Measurements from ENCODE around the gene LYST. TPM values are rescaled to one million over a fixed set of nuclear protein-coding genes. Genes with fewer than 3 reads are reported as not detected.
"Not testable (repeated sequence)": the region's sequence is repeated elsewhere in the genome, so short reads cannot be mapped to it uniquely, and the experiment has no call there.

The LYST gene
- total RNA-seq, 1 experiment from 2014 or later: 7.0 TPM

DNA sequence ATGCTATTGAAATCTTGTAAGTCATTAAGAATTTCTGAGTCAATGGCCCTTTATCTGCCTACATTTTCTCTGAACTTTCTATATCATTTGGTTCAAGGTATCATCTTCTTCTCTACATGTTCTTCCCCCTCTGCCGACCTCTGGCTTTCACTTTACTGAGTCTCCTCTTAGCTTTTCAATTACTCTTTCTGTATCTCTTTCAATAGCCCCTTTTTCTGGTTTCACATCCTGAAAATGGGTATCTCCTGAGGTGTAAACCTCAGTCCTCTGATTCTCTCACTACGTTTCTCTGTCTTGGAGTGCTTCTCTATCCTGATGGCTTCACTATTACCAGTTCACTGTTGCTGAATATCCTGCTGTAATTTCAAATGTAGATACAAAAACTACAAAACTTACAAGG lies 98.9 kb downstream of the LYST start:
- H3K9me3 ChIP-seq: no peaks in the 10 kb centered on the region
- DNase-seq: no peak
- no peaks in the 10 kb centered on the region for H3K27me3 ChIP-seq
- H3K36me3 ChIP-seq: no peaks in the 10 kb centered on the region; the same call in 1 of the 2 replicates
- H3K4me3 ChIP-seq: no peak overlapping the region

- Histone ChIP-seq H3K4me3 (no peak overlapping the region), H3K36me3 (no peaks in the 10 kb centered on the region; the same call in 1 of the 2 replicates), H3K27me3 (no peaks in the 10 kb centered on the region), H3K9me3 (no peaks in the 10 kb centered on the region)
- no peak for DNase-seq
Observed at GRCh38 chr1:235766794-235767285, 99.9 kb downstream of the LYST start.

DNA sequence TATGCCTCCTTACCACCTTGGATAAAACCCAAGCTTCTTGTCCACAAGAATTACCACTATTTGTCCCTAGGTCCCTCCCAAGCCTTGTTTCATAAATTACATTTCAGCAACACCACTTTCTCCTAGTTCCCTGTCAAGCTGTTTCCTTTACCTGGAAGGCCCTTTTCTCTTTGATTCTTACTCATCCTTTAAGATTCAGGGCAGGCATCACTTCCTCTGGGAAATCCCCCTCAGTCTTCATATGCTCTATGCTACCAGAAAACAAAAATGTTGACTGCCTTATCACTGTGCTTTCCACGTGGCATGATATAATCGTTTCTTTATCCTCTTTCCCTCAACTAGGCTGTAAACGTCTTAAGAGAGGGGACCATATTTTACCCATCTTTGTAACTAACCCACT lies 102.7 kb downstream of the LYST start:
- DNase-seq: no peak
- Histone ChIP-seq H3K36me3 (no peaks in the 10 kb centered on the region; the same call in 1 of the 2 replicates), H3K4me3 (no peak overlapping the region), H3K9me3 (no peaks in the 10 kb centered on the region), H3K27me3 (no peaks in the 10 kb centered on the region)

DNA sequence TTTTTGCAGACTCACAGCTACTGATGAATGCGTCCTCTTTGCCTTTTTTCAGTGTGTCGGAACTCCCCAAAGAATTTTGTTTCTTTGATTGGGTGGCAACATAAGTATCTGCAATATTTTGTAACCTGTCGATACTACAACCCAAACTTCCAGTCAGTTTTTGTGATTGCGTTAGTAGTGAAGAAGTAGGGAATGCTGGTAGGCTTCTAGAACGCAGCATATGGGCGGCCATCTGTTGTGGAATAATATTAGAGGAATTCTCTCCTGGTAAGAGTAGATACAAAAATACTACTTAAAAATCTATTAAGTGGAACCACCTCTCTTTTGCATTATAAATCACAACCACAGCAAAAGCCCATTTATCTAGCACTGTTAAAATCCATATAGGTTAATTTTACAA lies 107.4 kb downstream of the LYST start:
- H3K4me3 ChIP-seq: no peak overlapping the region
- H3K9me3 ChIP-seq: no peaks in the 10 kb centered on the region
- H3K27me3 ChIP-seq: no peaks in the 10 kb centered on the region
- DNase-seq: no peak
- H3K36me3 ChIP-seq: peaks cover 2% of the 10 kb centered on the region; the same call in 1 of the 2 replicates

DNA sequence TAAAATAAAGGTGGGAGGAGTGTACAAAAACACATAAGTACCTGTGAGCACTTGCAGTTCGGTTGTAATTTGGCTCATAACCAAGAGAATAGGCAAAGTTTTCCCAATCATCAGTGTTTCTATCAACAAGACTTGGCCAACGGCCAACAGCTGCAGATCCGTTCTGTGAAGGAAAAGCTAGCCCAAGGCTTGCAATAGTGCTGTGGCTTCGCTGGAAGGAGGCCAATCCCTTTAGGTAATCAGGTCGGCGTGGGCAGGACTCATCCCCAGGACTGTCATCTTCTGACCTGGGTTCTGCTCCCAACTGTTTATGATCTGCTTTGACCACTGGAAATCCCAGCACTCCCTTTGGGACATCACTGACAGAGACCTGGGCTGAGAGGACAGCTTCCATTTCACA lies 107.8 kb downstream of the LYST start:
- no peaks in the 10 kb centered on the region for H3K9me3 ChIP-seq
- H3K27me3 ChIP-seq: no peaks in the 10 kb centered on the region
- peaks cover 2% of the 10 kb centered on the region; the same call in 1 of the 2 replicates for H3K36me3 ChIP-seq
- H3K4me3 ChIP-seq: no peak overlapping the region
- DNase-seq: no peak

DNA sequence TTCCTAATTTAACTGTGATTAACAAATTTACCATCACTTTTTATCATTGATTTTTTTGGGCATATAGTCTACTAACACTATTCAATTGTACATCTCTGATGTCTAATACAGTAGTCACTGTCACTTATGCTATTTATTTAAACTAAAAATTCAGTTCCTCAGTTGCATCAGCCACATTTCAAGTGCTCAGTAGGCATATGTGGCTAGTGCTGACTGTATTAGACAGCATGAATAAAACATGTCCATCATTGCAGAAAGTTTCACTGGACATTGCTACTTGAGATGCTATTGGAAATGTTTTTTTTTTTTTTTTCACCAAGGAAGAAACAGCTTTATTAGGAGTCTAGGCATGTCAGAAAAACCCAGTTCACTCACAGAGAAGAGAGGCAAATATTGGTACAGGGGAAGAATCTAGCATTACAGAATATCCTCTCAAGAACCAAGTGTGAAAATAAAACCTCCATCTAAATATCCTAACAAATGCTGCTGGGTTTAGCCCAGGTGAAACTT lies 109.1 kb downstream of the LYST start:
- no peaks in the 10 kb centered on the region for H3K9me3 ChIP-seq
- H3K27me3 ChIP-seq: no peaks in the 10 kb centered on the region
- H3K36me3 ChIP-seq: peaks cover 2% of the 10 kb centered on the region; the same call in 1 of the 2 replicates
- no peak for DNase-seq
- no peak overlapping the region for H3K4me3 ChIP-seq

GRCh38 chr1:235754186-235754585 lies 112.5 kb downstream of the LYST start:
- H3K27me3 ChIP-seq, H3K9me3 ChIP-seq, DNase-seq, H3K36me3 ChIP-seq, H3K4me3 ChIP-seq: not testable (repeated sequence)

GRCh38 chr1:235749755-235750300 lies 116.9 kb downstream of the LYST start:
- no peak for DNase-seq
- Histone ChIP-seq H3K36me3 (peaks cover 4% of the 10 kb centered on the region; the same call in 1 of the 2 replicates), H3K9me3 (no peaks in the 10 kb centered on the region), H3K4me3 (no peak overlapping the region), H3K27me3 (no peaks in the 10 kb centered on the region)

DNA sequence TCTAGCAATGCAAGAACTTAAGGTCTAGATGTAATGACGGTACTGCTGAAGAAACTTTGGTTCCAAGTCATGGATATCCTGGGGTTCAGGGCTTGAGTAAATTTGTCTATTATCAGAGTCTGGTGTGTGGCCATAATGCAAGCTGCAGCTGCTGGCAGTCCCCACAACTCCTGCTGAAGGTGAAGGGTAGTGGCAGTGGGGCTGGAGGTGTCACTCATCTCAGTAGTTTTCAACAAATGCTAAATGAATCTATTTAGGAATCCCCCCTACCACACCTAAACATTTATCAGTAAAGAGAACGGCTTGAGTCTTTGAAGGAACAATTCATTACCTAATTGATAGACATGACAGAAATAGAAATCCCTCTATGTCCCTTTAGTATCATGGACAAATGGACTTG lies 118.0 kb downstream of the LYST start:
- no peak overlapping the region for H3K4me3 ChIP-seq
- H3K27me3 ChIP-seq: no peaks in the 10 kb centered on the region
- no peaks in the 10 kb centered on the region for H3K9me3 ChIP-seq
- peaks cover 4% of the 10 kb centered on the region; the same call in 1 of the 2 replicates for H3K36me3 ChIP-seq
- no peak for DNase-seq

DNA sequence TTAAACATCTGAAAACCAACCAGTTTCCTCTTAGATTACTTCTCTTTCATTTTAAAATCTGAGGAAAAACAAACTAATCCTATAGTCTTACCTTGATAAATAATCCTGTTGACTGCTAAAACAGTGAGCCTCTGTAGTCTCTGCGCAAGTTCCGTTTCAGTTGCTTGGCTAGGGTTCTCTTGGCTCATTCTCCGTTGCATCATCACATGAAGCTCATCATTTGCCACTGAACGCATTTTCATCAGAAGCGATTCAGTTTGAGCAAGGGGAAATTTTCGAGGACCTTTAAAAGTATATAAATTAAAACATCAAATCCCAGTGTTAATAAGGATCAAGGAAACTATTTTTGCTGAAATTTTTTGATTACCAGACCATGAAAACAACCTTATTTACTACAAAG lies 120.5 kb downstream of the LYST start:
- Histone ChIP-seq H3K4me3 (no peak overlapping the region), H3K9me3 (no peaks in the 10 kb centered on the region), H3K27me3 (no peaks in the 10 kb centered on the region), H3K36me3 (peaks cover 7% of the 10 kb centered on the region; the same call in 1 of the 2 replicates)
- no peak for DNase-seq

GRCh38 chr1:235745503-235746136 lies 121.1 kb downstream of the LYST start:
- H3K9me3 ChIP-seq: no peaks in the 10 kb centered on the region
- H3K4me3 ChIP-seq: no peak overlapping the region
- H3K36me3 ChIP-seq: peaks cover 8% of the 10 kb centered on the region
- no peaks in the 10 kb centered on the region for H3K27me3 ChIP-seq
- peak; percentile 20 for DNase-seq

DNA sequence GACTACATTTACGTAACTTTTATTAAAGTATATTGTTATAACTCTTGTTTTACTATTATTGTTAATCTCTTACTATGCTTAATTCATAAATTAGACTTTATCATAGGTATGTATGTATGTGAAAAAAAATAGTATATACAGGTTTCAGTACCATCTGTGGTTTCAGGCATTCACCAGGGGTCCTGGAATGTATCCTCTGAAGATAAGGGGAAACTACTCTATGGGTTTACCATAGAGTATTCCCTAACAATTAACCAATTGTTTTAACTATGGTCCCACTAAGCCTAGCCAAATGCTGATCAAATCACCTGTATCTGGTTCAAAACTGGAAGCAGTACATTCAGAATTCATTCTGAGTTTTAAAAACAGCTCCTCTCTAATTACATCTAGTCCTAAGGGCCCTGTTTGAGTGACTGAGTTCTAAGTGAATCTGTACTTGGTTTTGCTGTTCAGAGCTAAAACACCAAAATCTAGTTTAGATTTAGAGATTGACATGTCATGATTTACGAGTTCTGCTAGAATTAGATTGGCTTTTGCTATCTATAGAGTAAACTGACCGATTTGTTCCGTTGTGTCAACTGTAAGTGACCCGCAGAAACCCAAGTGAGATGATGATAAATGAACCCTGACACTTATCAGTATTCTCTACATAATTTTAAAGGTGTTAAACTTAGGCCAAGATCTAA lies 123.6 kb downstream of the LYST start:
- peaks cover 16% of the 10 kb centered on the region for H3K36me3 ChIP-seq
- H3K9me3 ChIP-seq: no peaks in the 10 kb centered on the region
- no peak overlapping the region for H3K4me3 ChIP-seq
- no peaks in the 10 kb centered on the region for H3K27me3 ChIP-seq
- no peak for DNase-seq

- no peak for DNase-seq
- H3K27me3 ChIP-seq: no peaks in the 10 kb centered on the region
- peaks cover 16% of the 10 kb centered on the region for H3K36me3 ChIP-seq
- H3K9me3 ChIP-seq: no peaks in the 10 kb centered on the region
- no peak overlapping the region for H3K4me3 ChIP-seq
Observed at GRCh38 chr1:235741294-235741693, 125.4 kb downstream of the LYST start.

DNA sequence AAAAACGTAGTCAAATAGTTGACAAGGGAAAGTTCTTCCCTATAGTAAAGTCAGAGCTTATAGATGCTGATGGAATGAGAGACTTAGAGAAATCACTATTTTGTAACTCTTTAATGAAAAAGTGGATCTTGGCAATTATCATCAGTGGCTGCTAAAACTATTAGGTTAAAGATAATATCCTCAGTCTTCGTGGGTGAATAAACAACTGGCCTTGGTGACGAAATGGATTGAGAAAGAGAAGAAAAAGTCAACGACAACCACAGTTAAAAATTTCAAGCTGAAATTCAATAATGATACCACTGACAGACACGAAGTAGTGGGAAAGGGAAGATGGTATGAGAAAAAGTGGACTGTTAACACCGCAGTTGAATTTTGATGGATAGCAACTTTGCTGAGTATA lies 127.1 kb downstream of the LYST start:
- no peak for DNase-seq
- H3K36me3 ChIP-seq: peaks cover 12% of the 10 kb centered on the region

DNA sequence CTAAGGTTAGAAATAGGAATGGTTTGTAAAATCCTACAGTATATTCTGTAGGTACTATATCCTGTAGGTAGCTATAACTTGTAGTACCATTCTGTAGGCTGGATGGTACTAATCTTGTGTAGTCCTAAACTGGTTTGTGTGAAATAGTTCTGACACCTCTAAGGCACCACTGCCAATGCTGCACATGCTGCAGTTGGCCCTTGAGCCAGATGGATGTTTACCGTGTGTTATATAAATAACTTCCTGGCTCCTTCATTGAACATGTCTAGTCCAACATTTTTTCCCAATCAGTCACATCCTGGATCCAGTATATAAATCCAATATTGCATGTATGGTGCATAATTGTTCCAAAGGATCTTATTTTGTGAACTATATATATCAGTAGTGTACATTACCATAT lies 127.6 kb downstream of the LYST start:
- Histone ChIP-seq H3K36me3 (peaks cover 12% of the 10 kb centered on the region), H3K9me3 (no peaks in the 10 kb centered on the region), H3K4me3 (no peak overlapping the region), H3K27me3 (no peaks in the 10 kb centered on the region)
- DNase-seq: peak; percentile 75

More for the DNA sequence above, 127.1 kb downstream of the LYST start:
- Histone ChIP-seq H3K27me3 (no peaks in the 10 kb centered on the region), H3K4me3 (no peak overlapping the region), H3K9me3 (no peaks in the 10 kb centered on the region)

GRCh38 chr1:235737751-235738150 lies 129.0 kb downstream of the LYST start:
- Histone ChIP-seq H3K36me3 (peaks cover 9% of the 10 kb centered on the region), H3K9me3 (no peaks in the 10 kb centered on the region), H3K27me3 (no peaks in the 10 kb centered on the region), H3K4me3 (no peak overlapping the region)
- no peak for DNase-seq

DNA sequence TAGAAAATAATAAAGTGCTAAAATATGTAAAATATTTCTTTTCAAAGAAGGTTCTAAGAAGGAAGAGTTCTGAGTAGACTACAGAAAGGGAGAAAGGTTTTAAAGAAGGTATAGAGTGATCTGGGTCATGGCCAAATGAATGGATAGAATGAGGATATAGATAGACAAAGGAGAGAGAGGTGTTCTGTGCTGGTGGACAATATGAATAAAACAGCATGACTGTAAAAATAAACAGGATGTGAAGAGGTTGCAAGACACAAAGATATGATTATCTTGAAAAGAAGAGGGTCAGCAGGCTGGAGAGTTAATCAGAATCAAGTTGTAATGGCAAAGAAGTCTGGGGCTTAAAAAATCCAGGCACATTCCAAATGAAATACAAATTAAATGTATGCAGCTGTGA lies 130.4 kb downstream of the LYST start:
- Histone ChIP-seq H3K9me3 (no peaks in the 10 kb centered on the region), H3K36me3 (peaks cover 9% of the 10 kb centered on the region), H3K27me3 (no peaks in the 10 kb centered on the region), H3K4me3 (no peak overlapping the region)
- DNase-seq: no peak

Data from MG63 (cell line).